Nephron (organoid): ENCODE measurements around the gene MAD1L1.

Source experiments
- H3K27ac Mint-ChIP-seq, 3 experiments: 2 replicates each; pipeline ENCODE4 v1.8.0; 2020; ENCODE audit warnings: mixed read lengths in 3 of 3, mild to moderate bottlenecking in 2 of 3, moderate library complexity in 1 of 3
- H3K27me3 Mint-ChIP-seq: 2 replicates; pipeline ENCODE4 v1.8.0; 2021; ENCODE audit warnings: low read depth, mild to moderate bottlenecking, moderate library complexity, mixed read lengths
- H3K36me3 Mint-ChIP-seq: 2 replicates; pipeline ENCODE4 v1.8.0; 2020; ENCODE audit warnings: low read depth, mixed read lengths
- H3K4me1 Mint-ChIP-seq: 2 replicates; pipeline ENCODE4 v1.8.0; 2020; ENCODE audit warnings: mixed read lengths
- H3K4me3 Mint-ChIP-seq, 3 experiments: 2 replicates each; pipeline ENCODE4 v1.8.0; 2020; ENCODE audit warnings: mild to moderate bottlenecking in 3 of 3, mixed read lengths in 3 of 3, moderate library complexity in 2 of 3
- H3K9me3 Mint-ChIP-seq: 2 replicates; pipeline ENCODE4 v1.8.0; 2020; ENCODE audit warnings: mixed read lengths
- TF ChIP-seq, protein P1 (sequence below), 3 experiments: fragments of 200-600 bp; sonication (generic); IDR thresholded peaks; one replicate each; pipeline ENCODE4 v1.5.0; 2021; ENCODE audit warnings: antibody characterized with exemption in 3 of 3; ENCODE audit not compliant: unreplicated experiment in 3 of 3

Gene MAD1L1

DNA sequence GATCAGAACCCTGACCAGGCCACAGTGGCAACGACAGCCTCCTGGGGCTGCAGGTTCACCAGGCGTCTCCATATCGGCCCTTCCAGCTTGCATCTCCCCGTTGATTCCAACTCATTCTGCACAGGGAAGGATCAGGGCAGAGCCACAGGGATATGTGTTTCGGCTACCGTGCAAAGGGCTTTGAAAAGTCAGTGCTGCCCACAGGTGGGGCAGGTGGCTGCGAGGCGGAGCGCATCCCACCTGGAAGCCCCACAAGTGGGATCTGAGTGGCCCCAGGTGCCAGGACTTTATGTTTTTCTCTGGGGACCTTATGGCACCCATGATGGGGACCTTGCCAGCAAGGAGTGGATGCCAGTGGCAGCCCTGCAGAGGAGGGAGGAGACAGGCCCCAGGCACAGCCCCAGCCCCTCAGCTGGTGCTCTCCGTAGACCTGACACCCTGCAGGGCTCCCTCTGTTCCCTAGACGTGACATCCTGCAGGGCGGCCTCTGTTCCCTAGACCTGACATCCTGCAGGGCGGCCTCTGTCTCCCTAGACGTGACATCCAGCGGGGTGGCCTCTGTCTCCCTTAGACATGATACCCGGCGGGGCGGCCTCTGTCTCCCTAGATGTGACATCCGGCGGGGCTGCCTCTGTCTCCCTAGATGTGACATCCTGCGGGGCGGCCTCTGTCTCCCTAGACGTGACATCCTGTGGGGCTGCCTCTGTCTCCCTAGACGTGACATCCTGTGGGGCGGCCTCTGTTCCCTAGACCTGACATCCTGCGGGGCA, 373.3 kb downstream of the MAD1L1 start:
- Mint-ChIP-seq H3K27ac (no peak overlapping the region), H3K4me1 (peaks cover 7% of the 10 kb centered on the region), H3K4me3 (no peak overlapping the region), H3K9me3 (no peaks in the 10 kb centered on the region), H3K27me3 (peaks cover 7% of the 10 kb centered on the region), H3K36me3 (no peaks in the 10 kb centered on the region)
- TF ChIP-seq, protein P1, sequence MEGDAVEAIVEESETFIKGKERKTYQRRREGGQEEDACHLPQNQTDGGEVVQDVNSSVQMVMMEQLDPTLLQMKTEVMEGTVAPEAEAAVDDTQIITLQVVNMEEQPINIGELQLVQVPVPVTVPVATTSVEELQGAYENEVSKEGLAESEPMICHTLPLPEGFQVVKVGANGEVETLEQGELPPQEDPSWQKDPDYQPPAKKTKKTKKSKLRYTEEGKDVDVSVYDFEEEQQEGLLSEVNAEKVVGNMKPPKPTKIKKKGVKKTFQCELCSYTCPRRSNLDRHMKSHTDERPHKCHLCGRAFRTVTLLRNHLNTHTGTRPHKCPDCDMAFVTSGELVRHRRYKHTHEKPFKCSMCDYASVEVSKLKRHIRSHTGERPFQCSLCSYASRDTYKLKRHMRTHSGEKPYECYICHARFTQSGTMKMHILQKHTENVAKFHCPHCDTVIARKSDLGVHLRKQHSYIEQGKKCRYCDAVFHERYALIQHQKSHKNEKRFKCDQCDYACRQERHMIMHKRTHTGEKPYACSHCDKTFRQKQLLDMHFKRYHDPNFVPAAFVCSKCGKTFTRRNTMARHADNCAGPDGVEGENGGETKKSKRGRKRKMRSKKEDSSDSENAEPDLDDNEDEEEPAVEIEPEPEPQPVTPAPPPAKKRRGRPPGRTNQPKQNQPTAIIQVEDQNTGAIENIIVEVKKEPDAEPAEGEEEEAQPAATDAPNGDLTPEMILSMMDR (IDR thresholded peaks at IDR 0.05; ENCODE audit: unreplicated experiment in 3 of 3) = no peak

DNA sequence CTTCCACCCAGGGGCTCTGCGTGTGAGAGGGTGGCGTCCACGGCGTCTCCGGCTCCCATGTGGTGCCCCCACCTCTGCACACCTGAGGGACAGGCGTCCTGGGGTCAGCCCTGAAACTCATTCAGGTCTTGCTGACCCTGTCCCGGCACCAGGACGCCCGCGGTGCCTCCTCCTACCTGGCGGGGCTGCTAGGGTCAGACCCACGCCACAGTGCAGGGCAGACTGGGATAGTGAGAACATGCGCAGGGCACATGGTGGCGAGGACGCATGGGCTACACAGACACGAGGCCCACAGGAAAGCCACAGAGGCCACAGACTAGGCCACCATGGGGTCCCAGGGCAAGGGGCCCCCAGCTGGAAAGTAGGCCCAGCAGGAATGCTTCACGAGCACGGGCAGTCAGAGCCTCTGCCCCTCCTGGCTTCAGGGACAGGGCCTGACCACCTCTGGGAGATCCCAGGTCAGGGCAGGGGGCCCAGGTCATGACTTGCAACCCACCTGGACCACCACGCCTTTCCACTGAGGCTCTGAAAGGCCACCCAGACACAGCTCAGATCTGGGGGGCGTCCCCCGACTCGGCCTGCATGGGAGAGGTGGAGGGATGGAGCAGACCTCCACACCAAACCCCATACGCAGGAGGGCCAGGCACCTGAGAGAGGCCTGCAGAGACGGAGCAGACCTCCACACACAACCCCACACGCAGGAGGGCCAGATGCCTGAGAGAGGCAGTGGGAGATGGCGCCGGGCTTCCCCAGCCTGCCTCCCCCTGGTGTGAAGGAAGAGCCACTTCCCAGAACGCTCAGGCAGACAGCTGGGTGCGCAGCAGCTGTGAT, 374.1 kb downstream of the MAD1L1 start:
- Mint-ChIP-seq H3K36me3 (no peaks in the 10 kb centered on the region), H3K27me3 (peaks cover 7% of the 10 kb centered on the region), H3K4me1 (peaks cover 8% of the 10 kb centered on the region), H3K4me3 (no peak overlapping the region), H3K9me3 (no peaks in the 10 kb centered on the region), H3K27ac (no peak overlapping the region)
- TF ChIP-seq, protein P1 (IDR thresholded peaks at IDR 0.05; ENCODE audit: unreplicated experiment in 3 of 3) = no peak

- H3K27ac Mint-ChIP-seq = no peak overlapping the region
- H3K36me3 Mint-ChIP-seq = no peaks in the 10 kb centered on the region
- H3K4me3 Mint-ChIP-seq = no peak overlapping the region
- TF ChIP-seq, protein P1 (IDR thresholded peaks at IDR 0.05; ENCODE audit: unreplicated experiment in 3 of 3) = no peak
- H3K27me3 Mint-ChIP-seq = peaks cover 7% of the 10 kb centered on the region
- H3K4me1 Mint-ChIP-seq = peaks cover 13% of the 10 kb centered on the region
- H3K9me3 Mint-ChIP-seq = no peaks in the 10 kb centered on the region
These were observed 375.0 kb downstream of the MAD1L1 start for GRCh38 chr7:1857487-1858421.

DNA sequence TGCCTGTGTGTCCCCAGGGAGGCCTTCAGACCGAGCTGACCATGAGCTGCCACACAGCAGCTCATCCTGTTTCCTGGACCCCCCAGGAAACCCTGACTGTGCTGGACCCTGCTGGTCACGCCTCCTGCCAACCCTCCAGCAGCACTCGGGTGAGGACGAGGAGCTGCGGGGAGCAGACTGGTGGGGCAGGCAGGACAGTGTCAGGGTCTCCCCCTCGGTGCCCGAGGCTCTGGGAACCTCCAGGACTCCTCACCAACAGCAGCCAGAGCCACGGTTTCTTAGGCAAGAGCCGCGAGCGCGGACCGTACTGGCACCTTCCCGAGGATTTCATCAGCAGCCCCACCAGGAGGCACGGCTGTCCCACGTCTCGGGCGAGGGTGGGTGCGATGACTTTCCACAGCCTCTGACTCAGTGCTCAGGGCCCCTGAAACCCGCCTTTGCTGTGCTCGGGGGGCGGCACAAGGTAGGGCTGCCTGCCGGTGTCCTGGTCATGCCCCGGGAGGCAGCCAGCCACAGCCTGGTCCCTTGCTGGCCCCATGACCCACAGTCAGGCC, 375.8 kb downstream of the MAD1L1 start:
- H3K4me1 Mint-ChIP-seq = peaks cover 7% of the 10 kb centered on the region
- no peaks in the 10 kb centered on the region for H3K36me3 Mint-ChIP-seq
- peaks cover 7% of the 10 kb centered on the region for H3K27me3 Mint-ChIP-seq
- no peak overlapping the region for H3K4me3 Mint-ChIP-seq
- TF ChIP-seq, protein P1 (IDR thresholded peaks at IDR 0.05; ENCODE audit: unreplicated experiment in 3 of 3) = no peak
- no peak overlapping the region for H3K27ac Mint-ChIP-seq
- H3K9me3 Mint-ChIP-seq = no peaks in the 10 kb centered on the region

DNA sequence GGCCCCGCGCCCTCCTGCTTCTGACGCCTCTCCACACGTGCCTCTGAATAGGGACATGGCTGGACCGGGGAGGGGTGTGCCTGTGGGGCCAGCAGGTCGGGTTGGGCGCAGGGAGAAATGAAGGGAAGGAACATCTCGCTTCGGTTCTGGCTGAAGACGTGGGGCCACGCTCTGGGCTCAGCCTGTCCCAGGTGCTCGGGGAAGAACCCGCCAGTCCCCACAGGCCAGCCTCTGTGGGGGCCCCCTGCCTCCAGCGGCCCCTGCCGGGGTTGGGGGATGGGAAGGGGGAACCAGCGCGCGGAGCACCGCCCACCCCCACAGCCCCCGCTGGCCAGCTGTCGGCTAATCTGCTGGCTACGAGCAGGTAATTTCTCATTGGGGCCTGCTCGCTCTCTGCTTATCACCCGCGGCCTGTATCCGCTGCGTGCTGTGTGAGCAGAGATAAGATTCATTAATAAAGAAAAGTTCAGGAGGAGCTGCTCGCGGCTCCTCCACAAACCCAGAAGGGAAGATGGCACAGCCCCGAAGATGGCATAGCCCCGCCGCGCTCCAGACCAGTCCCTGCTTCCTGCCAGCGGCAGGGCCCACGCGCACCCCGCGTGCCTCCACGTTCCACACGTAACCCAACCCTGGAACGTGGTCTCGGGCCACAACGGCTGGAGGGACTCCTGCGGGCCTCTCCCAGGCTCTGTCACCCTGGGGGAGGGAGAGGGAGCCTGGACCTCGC, 376.4 kb downstream of the MAD1L1 start:
- TF ChIP-seq, protein P1 (IDR thresholded peaks at IDR 0.05; ENCODE audit: unreplicated experiment in 3 of 3) = no peak
- H3K4me1 Mint-ChIP-seq = peaks cover 13% of the 10 kb centered on the region

More for the DNA sequence above, 376.4 kb downstream of the MAD1L1 start:
- no peaks in the 10 kb centered on the region for H3K36me3 Mint-ChIP-seq
- H3K27me3 Mint-ChIP-seq = peaks cover 11% of the 10 kb centered on the region
- no peak overlapping the region for H3K4me3 Mint-ChIP-seq
- no peak overlapping the region for H3K27ac Mint-ChIP-seq
- no peaks in the 10 kb centered on the region for H3K9me3 Mint-ChIP-seq
